CD4-positive, alpha-beta T cell treated with Interleukin-4 for 4 hours (primary cell): Measurements from ENCODE around the gene RHEBL1.
"Not testable (repeated sequence)": the region's sequence is repeated elsewhere in the genome, so short reads cannot be mapped to it uniquely, and the experiment has no call there.

ENCODE experiments used
- DNase-seq: peaks from one replicate; pipeline ENCODE4 v3.0.0-alpha.2; 2020

Gene RHEBL1

DNA sequence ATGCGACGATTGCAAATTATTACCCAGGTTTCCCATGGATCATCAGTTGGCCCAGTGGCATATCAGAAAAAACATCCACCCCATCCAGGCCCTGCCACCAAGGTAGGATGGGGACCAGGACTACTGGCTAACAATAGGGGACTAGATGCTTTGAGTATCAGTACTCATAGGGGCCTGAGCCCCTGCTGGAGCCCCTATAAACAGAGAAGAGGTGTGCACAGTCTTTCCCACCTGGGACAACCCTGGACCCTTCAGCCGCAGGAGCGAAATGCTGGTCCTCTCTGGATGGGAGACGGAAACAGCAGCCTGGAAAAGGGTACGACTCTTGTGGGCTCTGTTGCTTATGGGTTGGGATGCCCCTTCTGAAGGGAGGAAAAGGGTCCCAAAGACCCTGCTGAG lies 19.2 kb upstream of the RHEBL1 start:
- no peak for DNase-seq

DNA sequence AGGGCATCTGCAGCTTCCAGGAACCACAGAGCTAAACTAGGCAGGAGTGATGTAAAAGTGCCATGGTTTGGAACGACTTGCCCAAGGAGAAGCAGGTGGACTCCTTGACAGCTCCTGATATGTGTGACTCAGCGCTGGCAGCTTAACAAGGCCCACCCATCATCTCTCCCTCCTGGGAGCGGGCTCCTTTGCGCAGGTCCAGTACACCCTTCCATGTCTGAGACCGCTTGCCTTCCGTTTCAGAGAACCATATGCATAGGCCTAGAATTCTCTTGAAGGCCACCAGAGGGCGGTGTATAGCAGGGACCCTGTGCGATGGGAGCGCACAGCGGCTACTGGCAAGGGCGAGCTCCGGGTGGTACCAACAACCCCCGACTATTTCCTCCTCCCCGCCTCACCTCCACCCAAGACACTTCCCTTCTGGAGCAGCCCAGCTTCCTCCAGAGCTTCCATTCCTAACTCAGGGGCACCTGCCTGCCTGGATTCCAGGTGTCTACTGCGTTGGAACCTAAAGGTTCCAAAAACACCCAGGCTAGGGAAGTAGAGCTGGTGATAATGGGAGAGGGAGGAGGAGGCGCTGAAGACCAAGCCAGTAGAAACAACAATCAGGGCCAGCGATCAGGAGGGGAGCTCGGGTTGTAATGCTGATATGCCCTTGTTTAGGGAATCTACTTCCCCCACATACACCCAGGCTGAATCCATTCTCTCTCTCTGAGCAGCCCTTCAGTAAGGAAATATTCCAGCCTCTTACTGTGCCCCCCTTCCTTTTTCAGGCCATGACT lies 18.6 kb upstream of the RHEBL1 start:
- peak; percentile 74 for DNase-seq

DNA sequence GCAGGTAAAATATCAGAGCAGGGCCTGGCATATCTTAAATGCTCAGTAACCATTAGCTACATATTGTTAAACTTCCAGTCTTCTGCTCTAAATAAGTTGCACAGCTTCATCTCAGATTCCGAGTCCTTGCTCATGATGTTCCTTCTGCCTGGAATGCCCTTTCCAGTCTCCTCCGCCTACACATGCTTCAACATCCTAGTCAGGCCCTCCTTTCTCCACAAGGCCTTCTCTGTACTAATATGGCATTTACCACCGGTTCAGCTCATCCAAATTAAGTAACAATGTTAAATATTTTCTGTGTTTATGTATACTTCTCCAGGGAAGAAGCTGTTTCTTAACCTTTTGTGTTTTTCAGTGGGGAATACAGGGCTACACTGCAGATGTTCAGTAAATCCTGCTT lies 16.3 kb upstream of the RHEBL1 start:
- DNase-seq, result no peak

DNA sequence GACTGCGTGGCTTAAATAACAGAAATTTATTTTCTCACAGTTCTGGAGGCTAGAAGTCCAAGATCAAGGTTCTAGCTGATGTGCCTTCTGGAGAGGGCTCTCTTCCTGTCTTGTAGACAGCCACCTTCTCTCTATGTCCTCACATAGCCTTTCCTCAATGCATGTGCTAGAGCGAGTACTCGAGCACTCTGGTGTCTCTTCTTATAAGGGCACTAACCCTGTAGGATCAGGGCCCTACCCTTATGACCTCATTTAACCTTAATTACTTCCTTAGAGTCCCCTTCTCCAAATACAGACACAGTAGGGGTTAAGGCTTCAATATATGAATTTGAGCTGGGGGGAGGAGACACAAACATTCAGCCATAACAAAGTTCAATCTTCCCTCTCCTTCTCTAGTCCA lies 14.7 kb upstream of the RHEBL1 start:
- no peak for DNase-seq

DNA sequence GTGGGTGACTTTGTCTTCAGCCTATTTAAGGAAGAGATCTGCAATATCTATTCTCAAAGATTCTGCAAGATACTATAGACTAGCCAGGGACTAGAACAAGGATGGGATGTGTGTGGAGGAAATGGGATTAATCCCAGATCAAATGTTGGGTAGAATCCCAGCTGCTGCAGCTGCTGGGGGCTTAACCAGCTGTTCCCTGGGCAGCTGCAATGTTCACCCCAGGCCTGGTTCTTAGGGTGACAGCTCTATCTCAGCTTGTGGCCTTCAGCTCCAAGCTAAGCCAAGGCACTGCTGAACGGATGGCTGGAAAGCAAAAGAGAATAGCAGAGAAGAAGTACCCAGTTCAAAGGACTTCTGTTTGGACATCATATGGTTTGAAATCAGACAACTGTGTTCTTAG lies 10.0 kb upstream of the RHEBL1 start:
- no peak for DNase-seq

DNA sequence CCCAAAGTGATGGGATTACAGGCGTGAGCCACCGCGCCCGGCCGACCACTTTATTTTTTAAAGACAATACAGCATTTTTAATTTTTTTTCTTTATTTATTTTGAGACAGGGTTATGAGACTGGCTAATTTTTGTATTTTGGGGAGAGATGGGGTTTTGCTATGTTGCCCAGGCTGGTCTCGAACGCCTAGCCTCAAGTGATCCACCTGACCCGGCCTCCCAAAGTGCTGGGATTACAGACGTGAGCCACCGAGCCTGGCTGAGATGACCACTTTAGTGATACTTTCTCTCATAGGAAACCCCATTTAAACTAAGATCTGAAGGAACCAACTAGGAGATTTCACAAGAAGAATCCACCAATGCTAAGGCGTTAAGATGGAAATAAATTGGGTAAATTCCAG lies 1.2 kb upstream of the RHEBL1 start:
- no peak for DNase-seq

DNA sequence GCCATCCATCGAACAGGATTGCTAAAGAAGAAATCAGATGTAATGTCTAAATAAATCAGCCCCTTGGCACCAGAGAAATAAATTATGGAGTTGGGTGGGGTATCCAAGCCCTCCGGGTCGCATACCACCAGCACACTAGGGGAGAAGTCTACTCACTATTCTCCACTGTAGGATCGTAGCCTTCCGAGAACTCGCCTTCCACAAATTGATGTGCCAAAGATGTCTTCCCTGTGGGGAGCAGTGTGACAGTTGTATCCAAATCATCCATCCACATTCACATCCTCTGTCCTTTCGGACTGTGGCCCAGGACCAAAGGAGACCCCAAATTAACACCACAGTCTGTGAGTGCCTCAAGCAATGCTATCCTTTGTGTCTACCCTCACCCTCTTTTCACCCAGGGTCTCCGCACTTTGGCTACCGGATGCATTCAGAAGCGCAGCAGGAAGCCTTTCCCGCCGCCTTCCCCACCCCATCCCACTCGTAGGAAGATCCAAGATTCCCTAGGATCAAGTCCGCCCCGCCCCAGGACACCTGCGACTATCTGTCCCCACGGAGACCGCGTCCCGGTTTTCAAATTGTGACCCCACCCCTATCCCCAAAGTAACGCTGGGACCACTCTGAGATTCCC lies 786 bp downstream of the RHEBL1 start:
- DNase-seq, result no peak

DNA sequence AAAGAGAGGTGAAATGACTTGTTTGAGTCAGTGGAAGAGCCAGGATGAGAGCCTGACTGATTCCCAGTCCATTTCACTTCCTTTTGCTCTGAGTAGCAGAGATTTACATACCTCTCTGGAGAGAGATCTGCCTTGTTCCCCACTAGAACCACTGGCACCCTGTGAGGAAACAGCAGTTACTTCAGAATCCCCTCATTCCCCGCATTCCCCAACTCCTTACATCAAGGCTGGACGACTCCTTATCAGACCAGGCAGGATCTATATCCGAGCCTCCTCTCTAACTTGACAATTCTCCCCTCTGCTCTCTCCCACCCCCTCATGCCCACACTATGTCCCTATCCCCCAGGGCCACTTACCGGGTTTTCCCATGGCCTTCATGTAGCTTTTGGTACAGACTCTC lies 3.7 kb downstream of the RHEBL1 start:
- DNase-seq, result no peak

DNA sequence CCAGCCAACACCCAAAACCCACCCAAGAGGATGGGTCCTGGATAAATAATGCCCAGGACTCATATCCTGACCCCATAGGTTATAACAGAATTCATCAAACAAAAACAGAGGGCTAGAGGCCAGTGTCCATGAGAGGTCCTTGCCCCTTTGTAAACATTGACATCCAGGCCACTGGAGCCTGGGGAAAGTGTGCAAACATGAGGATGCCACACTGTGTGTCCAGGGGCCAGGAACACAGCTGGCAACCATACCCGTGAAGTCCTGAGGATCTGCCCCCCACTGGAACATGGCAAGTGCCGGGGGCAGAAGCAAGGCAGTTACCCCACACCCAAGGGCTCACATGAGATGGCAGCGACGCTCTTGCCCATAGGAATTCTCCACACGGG lies 5.0 kb downstream of the RHEBL1 start:
- DNase-seq, result no peak

DNA sequence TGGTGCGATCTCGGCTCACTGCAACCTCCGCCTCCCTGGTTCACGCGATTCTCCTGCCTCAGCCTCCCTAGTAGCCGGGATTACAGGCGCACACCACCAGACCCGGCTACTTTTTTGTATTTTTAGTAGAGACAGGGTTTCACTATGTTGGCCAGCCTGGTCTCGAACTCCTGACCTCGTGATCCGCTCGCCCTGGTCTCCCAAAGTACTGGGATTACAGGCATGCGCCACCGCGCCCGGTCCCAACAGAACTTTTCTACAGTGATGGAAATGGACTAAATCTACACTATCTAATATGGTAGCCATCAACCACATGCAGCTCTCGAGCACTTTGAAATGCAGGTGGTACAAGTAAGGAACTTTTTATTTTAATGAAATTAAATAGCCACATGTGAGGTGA lies 7.9 kb downstream of the RHEBL1 start:
- DNase-seq, result not testable (repeated sequence)

DNA sequence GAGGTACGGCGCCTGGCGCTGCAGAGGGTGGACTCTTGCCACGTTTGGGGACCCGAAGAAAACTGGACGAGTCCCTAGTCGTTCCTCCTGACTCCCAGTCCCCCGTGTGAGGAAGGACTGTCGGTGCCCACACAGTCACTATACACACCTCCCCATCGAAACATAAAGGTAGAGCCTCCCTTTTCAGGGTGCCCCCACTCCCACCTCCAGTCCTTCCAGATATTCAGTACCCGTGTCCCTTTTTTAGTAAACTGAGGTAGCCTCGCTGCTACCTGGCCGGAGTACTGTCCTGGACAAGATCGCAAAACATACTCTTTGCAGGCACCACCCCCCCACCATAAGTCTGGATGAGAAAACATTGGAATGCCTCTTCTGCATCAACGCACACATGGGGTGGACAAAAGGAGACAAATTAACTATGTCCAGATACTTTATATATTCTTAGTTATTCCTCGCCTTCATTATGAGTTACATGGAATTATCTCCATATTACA lies 8.6 kb downstream of the RHEBL1 start:
- DNase-seq, result no peak

DNA sequence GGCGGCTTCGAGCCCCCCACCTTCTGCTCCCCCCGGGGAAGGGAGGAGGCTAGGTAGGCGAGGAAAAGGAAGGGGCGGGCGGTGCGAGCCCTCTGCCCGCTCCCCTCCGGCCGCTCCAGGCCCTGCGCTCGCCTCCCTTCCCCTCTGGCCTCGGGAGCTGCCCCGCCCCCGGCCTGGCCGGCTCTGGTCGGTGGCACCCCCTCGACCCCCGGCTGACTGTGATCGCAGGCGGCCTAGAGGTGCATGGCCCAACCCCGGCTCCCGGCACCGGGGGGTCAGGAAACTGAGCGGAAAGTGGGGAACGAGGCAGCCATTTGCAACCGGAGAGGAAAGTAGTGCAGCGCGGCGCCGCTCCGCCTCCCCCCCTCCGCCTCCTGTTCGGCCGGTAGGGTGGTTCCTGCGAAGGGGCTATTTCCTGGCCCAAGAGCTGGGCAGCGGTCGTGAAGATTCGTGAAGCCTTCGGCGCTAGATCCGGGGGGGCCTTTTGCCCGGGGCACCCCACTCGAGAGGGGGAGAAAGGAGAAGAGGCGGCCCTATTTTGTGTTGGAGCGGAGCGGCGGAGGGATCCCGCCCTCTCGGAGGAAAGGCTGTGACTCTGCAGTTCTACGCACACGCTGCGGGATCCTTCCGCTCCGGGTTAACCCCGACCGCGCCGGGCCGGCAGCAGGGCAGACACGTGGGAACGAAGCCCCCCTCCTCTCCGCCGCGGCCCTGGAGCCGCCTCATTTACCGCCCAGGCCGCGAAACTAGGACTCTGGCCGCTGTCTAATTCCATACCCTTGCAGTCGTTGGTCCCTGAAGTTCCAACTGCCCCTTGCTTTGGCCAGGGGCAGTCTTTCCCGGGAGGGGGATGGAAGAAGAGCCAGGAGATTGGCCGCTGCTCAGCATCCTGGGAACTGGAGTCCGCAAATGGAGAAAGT lies 9.3 kb downstream of the RHEBL1 start, which contains the start of gene KMT2D:
KMT2D (minus strand) TSS at position 558 of the 920 bp plus-strand sequence. CDS start 5,470 bp downstream, outside the sequence.
- peak; percentile 89 for DNase-seq

DNA sequence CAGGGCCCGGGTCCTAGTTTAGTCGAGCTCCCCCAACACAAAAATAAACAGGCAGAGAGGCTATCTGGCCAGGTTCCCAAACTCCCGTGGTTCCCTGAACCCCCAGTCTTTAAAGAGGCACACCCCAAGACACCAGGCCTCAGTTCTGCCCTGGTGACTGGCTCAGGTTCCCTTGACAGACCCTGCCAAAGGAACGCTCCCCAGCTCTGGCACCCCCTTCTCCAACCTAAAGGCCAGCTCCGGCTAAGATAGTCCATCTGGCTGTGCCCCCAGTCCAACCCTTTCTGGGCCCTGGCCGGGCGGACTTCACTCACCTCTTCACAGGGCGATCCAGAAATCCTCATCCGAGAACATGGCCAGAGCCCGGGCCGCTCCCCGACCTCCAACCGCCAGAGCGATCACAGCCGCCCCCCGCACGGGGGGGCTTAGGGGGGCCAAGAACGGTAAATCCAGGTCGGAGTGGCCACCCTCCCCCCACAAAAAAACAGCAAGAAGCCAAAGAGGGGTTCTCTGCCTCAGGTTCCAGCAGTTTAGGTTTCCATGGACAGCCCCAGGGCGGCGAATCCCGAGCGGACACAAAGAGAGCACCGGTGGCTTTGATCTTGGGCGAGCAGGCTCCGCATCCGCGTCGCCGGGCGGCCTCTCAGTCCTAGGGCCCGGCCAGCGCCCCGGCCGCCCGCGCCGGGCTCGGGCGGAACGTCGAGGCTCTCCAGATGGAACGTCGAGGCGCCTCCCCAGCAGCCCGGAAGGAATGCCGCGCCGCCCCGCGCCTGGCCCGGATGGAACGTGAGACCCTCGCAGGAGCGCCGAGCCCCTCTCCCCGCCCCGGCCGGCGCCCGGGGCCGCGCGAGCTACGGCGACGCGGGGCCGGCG lies 10.2 kb downstream of the RHEBL1 start:
- DNase-seq, result no peak

DNA sequence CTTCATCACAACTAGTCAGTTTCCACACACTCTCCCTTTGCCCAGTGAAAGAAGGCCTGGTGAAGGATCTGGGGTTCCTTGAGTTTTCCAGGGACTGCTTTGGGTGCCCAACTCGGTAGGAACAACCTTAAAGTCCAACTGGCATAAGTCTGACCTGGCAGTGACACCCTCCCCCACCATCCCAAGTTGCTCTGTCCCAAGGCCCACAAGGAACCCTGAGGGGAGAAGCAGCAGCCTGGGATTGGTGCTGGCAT lies 10.8 kb downstream of the RHEBL1 start:
- DNase-seq, result no peak

DNA sequence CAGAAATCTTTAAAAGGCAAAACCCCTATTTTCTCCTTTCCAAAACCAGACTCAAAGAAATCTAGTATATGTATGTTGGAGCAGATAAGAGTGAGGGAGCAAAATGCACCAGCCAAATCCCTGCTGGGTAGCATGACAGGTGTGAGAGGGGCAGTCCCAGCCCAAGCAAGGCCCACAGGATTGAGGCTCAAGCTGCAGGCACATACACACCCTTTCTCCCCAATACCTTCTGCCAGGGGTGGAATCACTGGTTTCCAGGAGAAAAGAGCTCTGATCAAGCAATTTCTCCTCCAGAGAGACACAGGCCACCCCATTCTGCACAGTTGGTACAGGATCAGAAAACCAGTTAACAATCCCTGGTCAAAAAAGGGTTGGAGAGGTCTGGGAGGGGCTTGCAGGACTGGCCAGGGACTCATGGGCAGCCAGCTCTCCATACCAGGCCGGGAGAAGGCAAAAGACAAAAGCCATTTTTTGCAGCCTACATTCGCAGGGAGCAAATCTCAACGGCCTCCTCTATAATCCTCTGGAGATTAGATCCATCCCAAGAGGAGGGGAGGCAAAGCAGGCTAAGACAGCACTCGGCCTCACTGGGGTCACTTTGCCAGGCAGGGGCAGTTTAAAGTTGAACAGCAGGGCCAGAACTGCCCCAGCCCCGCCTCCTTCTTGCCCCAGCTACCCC lies 11.3 kb downstream of the RHEBL1 start:
- no peak for DNase-seq

DNA sequence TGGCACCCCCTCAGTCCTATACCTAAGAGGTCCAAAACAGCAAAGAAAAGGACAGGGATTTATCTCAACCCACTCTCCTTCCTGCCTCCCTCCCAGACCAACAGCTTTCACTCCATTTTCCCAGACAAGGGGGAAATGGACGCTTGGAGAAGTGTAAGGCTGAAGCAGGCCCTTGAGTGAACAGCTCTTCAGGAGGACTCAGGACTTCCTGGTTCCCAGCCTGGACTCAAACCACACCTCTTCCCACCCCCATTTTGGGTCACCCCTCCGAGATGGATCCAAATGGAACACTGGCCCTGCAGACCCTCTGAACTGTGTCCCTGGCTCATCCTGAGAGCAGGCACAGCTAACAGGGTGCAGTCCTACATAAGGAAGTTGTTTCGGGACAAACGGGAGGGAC lies 11.9 kb downstream of the RHEBL1 start:
- no peak for DNase-seq

DNA sequence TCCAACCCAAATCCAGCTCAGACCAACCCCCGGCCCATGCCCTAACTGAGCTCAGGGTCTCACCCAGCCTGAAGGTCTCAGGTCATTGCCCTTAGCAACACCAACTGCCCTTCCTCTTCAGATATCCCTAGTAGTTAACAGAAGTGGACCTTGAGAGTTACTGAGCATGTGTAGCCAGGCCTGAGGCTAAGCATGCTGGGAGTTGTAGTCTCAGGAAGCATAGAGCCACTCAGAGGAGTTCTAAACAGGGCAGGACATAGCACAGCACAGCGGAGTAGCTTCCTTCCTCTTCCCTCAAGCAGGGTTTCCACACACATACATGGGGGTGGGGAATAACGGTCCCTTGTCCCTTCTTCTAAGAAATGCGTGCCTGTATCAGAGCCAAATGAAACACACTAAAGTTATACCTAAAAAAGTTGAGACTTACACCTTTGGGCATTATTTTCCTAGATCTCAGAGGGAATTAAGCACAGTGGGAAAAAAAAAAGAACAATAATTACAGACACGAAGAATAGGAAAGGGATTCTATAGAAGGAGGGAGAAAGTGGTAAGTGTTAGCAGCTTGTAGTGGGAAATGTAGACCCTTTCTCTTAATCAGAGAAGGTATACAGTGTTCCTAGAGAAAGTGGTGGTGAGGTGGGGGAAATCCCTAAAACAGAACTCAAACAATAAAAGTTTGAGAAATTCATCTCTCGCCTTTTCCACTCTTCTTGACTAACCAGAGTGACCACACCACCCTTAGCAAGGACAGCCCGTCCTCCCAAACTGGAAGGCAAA lies 13.6 kb downstream of the RHEBL1 start:
- peak; percentile 79 for DNase-seq

DNA sequence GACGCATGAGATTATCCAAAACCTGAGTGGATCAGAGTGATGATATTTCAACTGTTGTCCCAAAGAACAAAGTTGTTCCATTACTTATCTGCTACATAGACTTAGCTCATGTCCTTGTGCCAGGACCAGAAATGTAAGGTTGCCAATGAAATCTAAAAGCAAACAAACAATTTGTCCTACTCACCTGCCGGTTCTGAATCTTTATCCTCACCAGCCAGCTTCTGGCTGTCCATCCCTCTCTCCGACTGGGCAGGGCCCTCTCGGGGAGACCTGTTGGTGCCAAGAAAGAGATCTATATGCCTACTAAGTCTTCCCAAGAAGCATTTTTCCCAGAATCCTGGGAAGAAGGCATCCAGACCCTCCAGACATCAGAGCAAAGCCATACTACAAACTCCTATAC lies 14.7 kb downstream of the RHEBL1 start:
- no peak for DNase-seq

DNA sequence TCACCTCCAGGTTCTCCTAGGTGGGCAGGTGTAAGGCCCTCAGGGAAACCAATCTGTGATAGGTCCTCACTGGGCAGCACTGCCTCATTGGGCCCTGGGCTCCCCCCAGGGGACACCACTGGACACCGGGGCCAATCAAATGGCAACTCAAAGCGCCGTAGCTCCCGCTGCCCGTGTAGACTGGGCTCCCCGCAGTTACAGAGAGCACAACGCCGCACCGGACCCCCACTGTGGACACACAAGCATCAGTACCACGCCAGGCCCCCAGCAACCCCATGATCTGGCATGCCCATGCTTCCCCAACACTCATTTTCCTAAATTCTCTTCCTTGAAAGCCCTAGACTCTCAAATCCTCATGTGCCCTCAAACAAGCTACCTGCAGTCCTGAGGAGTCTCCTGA lies 15.3 kb downstream of the RHEBL1 start:
- no peak for DNase-seq

DNA sequence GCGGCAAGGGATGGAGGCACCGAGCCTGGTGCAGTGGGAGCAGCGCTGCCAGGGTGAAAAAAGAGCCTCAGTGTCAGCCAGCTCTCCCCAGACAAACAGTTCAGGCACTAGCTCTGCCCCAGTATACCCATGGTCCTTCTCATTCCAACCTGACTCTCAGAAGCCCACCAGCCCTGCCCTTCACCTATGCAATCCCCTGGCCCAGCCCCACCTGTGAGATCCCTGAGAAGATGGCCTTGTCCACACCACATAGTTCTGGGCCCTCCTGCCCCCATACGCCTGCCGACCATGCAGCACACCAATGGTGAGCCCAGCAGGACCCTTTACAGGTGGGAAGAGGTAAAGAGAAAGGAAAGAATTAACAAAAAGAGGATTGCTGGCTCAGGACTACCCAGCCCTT lies 15.7 kb downstream of the RHEBL1 start:
- DNase-seq, result no peak
